A673 (cell line): Measurements from ENCODE around the gene NEGR1.

Source experiments
- EZH2 ChIP-seq: fragments of 200-600 bp; sonication (generic); IDR thresholded peaks from 2 replicates; pipeline ENCODE4 v1.6.1; 2017; ENCODE audit warnings: borderline replicate concordance, low read depth, mild to moderate bottlenecking, mixed read lengths, antibody characterized with exemption, low read length; ENCODE audit not compliant: poor library complexity, severe bottlenecking
- TF ChIP-seq, protein P1 (sequence below): fragments of 300-800, 200-600 bp; sonication (generic); conservative IDR thresholded peaks from 2 replicates; pipeline ENCODE4 v1.5.1; 2017; ENCODE audit warnings: low read depth, mild to moderate bottlenecking, antibody characterized with exemption, low read length, moderate library complexity, mixed read lengths

DNA sequence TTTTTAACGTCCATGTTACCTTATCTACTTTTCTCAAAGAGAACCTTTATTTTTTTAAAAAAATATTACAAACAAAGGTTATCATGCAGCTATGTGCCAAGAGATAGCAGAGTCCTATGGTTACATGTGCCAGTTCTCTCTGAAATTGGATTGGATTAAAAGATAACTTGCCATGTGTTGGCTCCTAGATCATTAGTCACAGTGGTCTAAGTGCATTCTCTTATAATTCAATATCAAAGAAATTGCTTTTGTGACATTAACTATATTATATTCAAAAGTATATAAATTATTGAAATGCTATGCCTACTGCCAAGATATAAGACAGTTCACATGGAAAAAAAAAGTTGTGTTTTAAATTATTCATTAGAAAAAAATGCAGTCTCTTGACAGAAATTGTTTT lies 494.2 kb downstream of the NEGR1 start:
- TF ChIP-seq, protein P1, sequence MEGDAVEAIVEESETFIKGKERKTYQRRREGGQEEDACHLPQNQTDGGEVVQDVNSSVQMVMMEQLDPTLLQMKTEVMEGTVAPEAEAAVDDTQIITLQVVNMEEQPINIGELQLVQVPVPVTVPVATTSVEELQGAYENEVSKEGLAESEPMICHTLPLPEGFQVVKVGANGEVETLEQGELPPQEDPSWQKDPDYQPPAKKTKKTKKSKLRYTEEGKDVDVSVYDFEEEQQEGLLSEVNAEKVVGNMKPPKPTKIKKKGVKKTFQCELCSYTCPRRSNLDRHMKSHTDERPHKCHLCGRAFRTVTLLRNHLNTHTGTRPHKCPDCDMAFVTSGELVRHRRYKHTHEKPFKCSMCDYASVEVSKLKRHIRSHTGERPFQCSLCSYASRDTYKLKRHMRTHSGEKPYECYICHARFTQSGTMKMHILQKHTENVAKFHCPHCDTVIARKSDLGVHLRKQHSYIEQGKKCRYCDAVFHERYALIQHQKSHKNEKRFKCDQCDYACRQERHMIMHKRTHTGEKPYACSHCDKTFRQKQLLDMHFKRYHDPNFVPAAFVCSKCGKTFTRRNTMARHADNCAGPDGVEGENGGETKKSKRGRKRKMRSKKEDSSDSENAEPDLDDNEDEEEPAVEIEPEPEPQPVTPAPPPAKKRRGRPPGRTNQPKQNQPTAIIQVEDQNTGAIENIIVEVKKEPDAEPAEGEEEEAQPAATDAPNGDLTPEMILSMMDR: no peak
- no peak for TF ChIP-seq EZH2
